Effector memory CD8-positive, alpha-beta T cell (primary cell): ENCODE results near the gene GIMAP4.
"Not testable (repeated sequence)": the region's sequence is repeated elsewhere in the genome, so short reads cannot be mapped to it uniquely, and the experiment has no call there.

Source experiments
- ATAC-seq: fragments of 150-1000 bp; cut with Tn5 transposase; replicated peaks from 2 replicates; pipeline ENCODE4 v1.10.0; 2021; ENCODE audit warnings: mild to moderate bottlenecking, moderate library complexity
- DNase-seq, 3 experiments: peaks; one replicate each; pipeline ENCODE4 v3.0.0; 2021
- H3K27ac Mint-ChIP-seq, 2 donors: one replicate each; pipeline ENCODE4 v1.8.0; 2022; ENCODE audit warnings: mild to moderate bottlenecking in 2 of 2, mixed read lengths in 2 of 2, moderate library complexity in 2 of 2
- H3K27me3 Mint-ChIP-seq, 2 donors: one replicate each; pipeline ENCODE4 v1.8.0; 2022; ENCODE audit warnings: mixed read lengths in 2 of 2
- H3K36me3 Mint-ChIP-seq: one replicate; pipeline ENCODE4 v1.8.0; 2022; ENCODE audit warnings: mild to moderate bottlenecking, moderate library complexity, mixed read lengths; ENCODE audit not compliant: insufficient read depth
- H3K4me1 Mint-ChIP-seq, 2 donors: one replicate each; pipeline ENCODE4 v1.8.0; 2022; ENCODE audit warnings: low read depth in 2 of 2, mixed read lengths in 2 of 2
- H3K4me3 Mint-ChIP-seq, 2 donors: one replicate each; pipeline ENCODE4 v1.8.0; 2022; ENCODE audit warnings: mild to moderate bottlenecking in 2 of 2, mixed read lengths in 2 of 2, moderate library complexity in 2 of 2
- H3K9me3 Mint-ChIP-seq, 2 donors: one replicate each; pipeline ENCODE4 v1.8.0; 2022; ENCODE audit warnings: mixed read lengths in 2 of 2
- total RNA-seq, 9 experiments: gene quantifications; one replicate each; lab custom pipeline; 2026; lab: John Stamatoyannopoulos, UW

Gene GIMAP4
- 17.0 to 223 (median 74.6) reads per million in 9 experiments for total RNA-seq

GRCh38 chr7:150567169-150567568 is at the start of gene GIMAP4:
GIMAP4 (plus strand) TSS chr7:150567390; CDS start chr7:150569902, 2,512 bp downstream.
- H3K36me3 Mint-ChIP-seq = peaks cover 39% of the 10 kb centered on the region

DNA sequence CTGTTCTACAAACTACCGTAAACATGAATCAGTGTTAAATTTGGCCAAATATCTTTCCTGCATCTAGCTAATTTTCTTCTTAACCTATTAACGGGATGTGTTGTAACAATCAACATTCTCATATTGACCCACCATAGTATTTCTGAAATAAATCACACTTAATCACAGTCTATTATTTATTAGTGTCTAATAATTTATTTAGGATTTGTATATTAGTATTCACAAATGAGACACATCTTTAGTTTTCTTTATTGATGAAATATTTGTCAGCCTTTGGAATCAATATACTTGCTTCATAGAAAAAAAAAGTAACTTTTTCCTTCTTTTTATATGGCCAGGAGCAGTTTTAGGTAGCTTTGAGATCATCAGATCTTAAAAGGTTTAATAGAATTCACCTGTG is 47.9 kb upstream of the GIMAP4 start:
- peaks cover 64% of the 10 kb centered on the region for H3K36me3 Mint-ChIP-seq
- H3K4me1 Mint-ChIP-seq = peaks cover 21 to 32% of the 10 kb centered on the region in 2 donors
- DNase-seq (no peak), ATAC-seq (no peak)
- H3K9me3 Mint-ChIP-seq = peaks cover 0 to 4% of the 10 kb centered on the region in 2 donors
- peak overlapping the region; percentile 98 for H3K4me3 Mint-ChIP-seq
- no peaks in the 10 kb centered on the region for H3K27me3 Mint-ChIP-seq
- H3K27ac Mint-ChIP-seq = peak overlapping the region; percentile 91 to 94

More at GRCh38 chr7:150567169-150567568, at the start of gene GIMAP4:
- no peak for DNase-seq
- H3K27me3 Mint-ChIP-seq = no peaks in the 10 kb centered on the region
- H3K27ac Mint-ChIP-seq = peak within 1 kb of the TSS; percentile 88 to 92
- H3K4me3 Mint-ChIP-seq = peak within 1 kb of the TSS; percentile 87 to 94
- H3K4me1 Mint-ChIP-seq = peaks cover 48 to 60% of the 10 kb centered on the region in 2 donors
- H3K9me3 Mint-ChIP-seq = peaks cover under 1 to 2% of the 10 kb centered on the region in 2 donors
- peak; percentile 63 for ATAC-seq

- Mint-ChIP-seq H3K4me3 (peak overlapping the region; percentile 98), H3K9me3 (peaks cover 0 to 4% of the 10 kb centered on the region in 2 donors), H3K27ac (peak overlapping the region; percentile 91 to 94), H3K27me3 (no peaks in the 10 kb centered on the region), H3K36me3 (peaks cover 63% of the 10 kb centered on the region), H3K4me1 (peaks cover 21 to 35% of the 10 kb centered on the region in 2 donors)
- DNase-seq (no peak), ATAC-seq (peak; percentile 31)
Measured at GRCh38 chr7:150520145-150520544, 47.0 kb upstream of the GIMAP4 start.

DNA sequence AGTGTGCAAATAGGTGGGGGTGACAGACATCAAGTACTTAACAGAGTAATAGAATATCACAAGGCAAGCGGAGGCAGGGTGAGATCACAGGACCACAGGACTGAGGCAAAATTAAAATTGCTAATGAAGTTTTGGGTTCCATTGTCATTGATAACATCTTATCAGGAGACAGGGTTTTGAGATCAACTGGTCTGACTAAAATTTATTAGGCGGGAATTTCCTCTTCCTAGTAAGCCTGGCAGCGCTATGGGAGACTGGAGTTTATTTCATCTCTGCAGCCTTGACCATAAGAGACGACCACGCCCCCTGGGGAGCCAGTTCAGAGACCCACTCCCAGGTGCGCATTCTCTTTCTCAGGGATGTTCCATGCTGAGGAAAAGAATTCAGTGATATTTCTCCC is 44.3 kb upstream of the GIMAP4 start:
- peaks cover 48% of the 10 kb centered on the region for H3K36me3 Mint-ChIP-seq
- peaks cover 23 to 35% of the 10 kb centered on the region in 2 donors for H3K4me1 Mint-ChIP-seq
- peak overlapping the region; percentile 35 to 91 for H3K27ac Mint-ChIP-seq
- peak overlapping the region; percentile 60 to 98 for H3K4me3 Mint-ChIP-seq
- ATAC-seq, H3K9me3 Mint-ChIP-seq, DNase-seq, H3K27me3 Mint-ChIP-seq: not testable (repeated sequence)

GRCh38 chr7:150524018-150524417 is 43.2 kb upstream of the GIMAP4 start:
- Mint-ChIP-seq H3K4me3 (no peak overlapping the region), H3K27ac (peak overlapping the region in 1 of 2 donors; percentile 8), H3K9me3 (peaks cover 10 to 18% of the 10 kb centered on the region in 2 donors), H3K27me3 (no peaks in the 10 kb centered on the region), H3K36me3 (peaks cover 41% of the 10 kb centered on the region), H3K4me1 (peaks cover 23 to 34% of the 10 kb centered on the region in 2 donors)
- peak; percentile 51 for ATAC-seq
- DNase-seq = no peak

GRCh38 chr7:150531704-150532103 is 35.5 kb upstream of the GIMAP4 start:
- no peak overlapping the region for H3K27ac Mint-ChIP-seq
- DNase-seq (no peak), ATAC-seq (no peak)
- no peaks in the 10 kb centered on the region for H3K27me3 Mint-ChIP-seq
- H3K4me3 Mint-ChIP-seq = no peak overlapping the region
- H3K9me3 Mint-ChIP-seq = peaks cover 21 to 59% of the 10 kb centered on the region in 2 donors
- no peaks in the 10 kb centered on the region for H3K36me3 Mint-ChIP-seq
- H3K4me1 Mint-ChIP-seq = peaks cover 13% of the 10 kb centered on the region in 2 donors

- Mint-ChIP-seq H3K9me3 (peaks cover 3 to 5% of the 10 kb centered on the region in 2 donors), H3K4me3 (no peak overlapping the region), H3K4me1 (peaks cover 7 to 10% of the 10 kb centered on the region in 2 donors), H3K27me3 (no peaks in the 10 kb centered on the region), H3K36me3 (peaks cover 3% of the 10 kb centered on the region), H3K27ac (no peak overlapping the region)
- DNase-seq (no peak), ATAC-seq (no peak)
Measured at GRCh38 chr7:150538259-150538658, 28.9 kb upstream of the GIMAP4 start.

- ATAC-seq (no peak), DNase-seq (no peak)
- Mint-ChIP-seq H3K9me3 (peaks cover 12 to 16% of the 10 kb centered on the region in 2 donors), H3K27me3 (no peaks in the 10 kb centered on the region), H3K27ac (peak overlapping the region in 1 of 2 donors; percentile 92), H3K36me3 (peaks cover 7% of the 10 kb centered on the region), H3K4me1 (peaks cover 44 to 62% of the 10 kb centered on the region in 2 donors), H3K4me3 (peak overlapping the region in 1 of 2 donors; percentile 4)
Measured at GRCh38 chr7:150553163-150553562, 14.0 kb upstream of the GIMAP4 start.

- peak; percentile 99 for ATAC-seq
- Mint-ChIP-seq H3K4me3 (peak overlapping the region; percentile 77 to 82), H3K27me3 (no peaks in the 10 kb centered on the region), H3K27ac (peak overlapping the region; percentile 84 to 92), H3K36me3 (peaks cover 7% of the 10 kb centered on the region), H3K4me1 (peaks cover 42 to 68% of the 10 kb centered on the region in 2 donors), H3K9me3 (peaks cover 8 to 17% of the 10 kb centered on the region in 2 donors)
- peak in 2 of 3 experiments; percentile 29 to 42 for DNase-seq
Measured at GRCh38 chr7:150556521-150557138, 10.6 kb upstream of the GIMAP4 start.

GRCh38 chr7:150560486-150560885 is 6.7 kb upstream of the GIMAP4 start:
- DNase-seq (no peak), ATAC-seq (no peak)
- no peaks in the 10 kb centered on the region for H3K27me3 Mint-ChIP-seq
- peaks cover 0 to 4% of the 10 kb centered on the region in 2 donors for H3K9me3 Mint-ChIP-seq
- peaks cover 7% of the 10 kb centered on the region for H3K36me3 Mint-ChIP-seq
- peaks cover 37 to 61% of the 10 kb centered on the region in 2 donors for H3K4me1 Mint-ChIP-seq
- H3K4me3 Mint-ChIP-seq = peak overlapping the region in 1 of 2 donors; percentile 31
- peak overlapping the region in 1 of 2 donors; percentile 92 for H3K27ac Mint-ChIP-seq

DNA sequence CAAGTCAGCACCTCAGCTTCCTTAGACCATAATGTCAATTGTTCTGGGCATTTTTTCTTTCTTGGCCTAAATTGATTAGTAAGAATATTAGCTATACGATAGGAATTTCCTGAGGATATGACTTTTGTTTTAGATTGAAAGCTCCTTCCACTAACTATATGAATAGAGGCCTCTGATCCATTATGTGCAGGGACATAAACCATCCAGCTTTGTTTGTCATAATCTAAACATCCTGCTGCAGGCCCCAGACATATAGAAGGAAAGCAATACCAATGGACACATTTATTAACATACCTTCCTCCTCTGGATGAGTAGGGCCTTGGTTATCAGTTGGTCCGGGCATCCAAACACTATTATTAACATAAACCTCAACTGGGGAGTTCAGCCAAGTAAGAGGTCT is 4.3 kb upstream of the GIMAP4 start:
- H3K4me3 Mint-ChIP-seq = peak overlapping the region; percentile 67 to 78
- H3K27ac Mint-ChIP-seq = peak overlapping the region; percentile 92
- peaks cover 0 to 4% of the 10 kb centered on the region in 2 donors for H3K9me3 Mint-ChIP-seq
- peaks cover 5% of the 10 kb centered on the region for H3K36me3 Mint-ChIP-seq
- DNase-seq (no peak), ATAC-seq (no peak)
- no peaks in the 10 kb centered on the region for H3K27me3 Mint-ChIP-seq
- H3K4me1 Mint-ChIP-seq = peaks cover 36 to 54% of the 10 kb centered on the region in 2 donors

GRCh38 chr7:150564006-150564405 is 3.2 kb upstream of the GIMAP4 start:
- Mint-ChIP-seq H3K27me3 (no peaks in the 10 kb centered on the region), H3K36me3 (peaks cover 11% of the 10 kb centered on the region), H3K4me3 (peak overlapping the region; percentile 67 to 78), H3K9me3 (peaks cover 0 to 4% of the 10 kb centered on the region in 2 donors), H3K27ac (peak overlapping the region; percentile 92), H3K4me1 (peaks cover 40 to 55% of the 10 kb centered on the region in 2 donors)
- ATAC-seq (peak; percentile 75), DNase-seq (peak in 1 of 3 experiments; percentile 21)

DNA sequence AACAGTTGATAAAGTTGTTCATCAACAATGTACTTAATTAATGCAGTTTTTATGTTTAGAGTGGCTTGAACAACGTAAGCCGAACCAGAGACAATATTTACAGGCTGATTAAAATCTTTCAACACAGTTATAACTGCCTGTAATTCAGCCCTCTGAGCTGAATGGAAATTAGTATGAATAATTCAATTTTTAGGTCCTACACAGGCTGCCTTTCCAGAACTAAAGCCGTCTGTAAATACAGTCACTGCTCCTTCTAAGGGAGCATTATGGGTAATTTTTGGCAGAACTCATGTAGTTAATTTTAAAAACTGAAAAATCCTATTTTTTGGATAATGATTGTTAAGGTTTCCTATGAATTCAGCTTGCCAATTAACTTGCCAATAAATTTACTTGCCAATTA is 2.6 kb upstream of the GIMAP4 start:
- H3K27ac Mint-ChIP-seq = peak overlapping the region; percentile 92
- peaks cover 46 to 60% of the 10 kb centered on the region in 2 donors for H3K4me1 Mint-ChIP-seq
- H3K27me3 Mint-ChIP-seq = no peaks in the 10 kb centered on the region

GRCh38 chr7:150565239-150565638 is 2.0 kb upstream of the GIMAP4 start:
- peak overlapping the region; percentile 32 to 88 for H3K27ac Mint-ChIP-seq
- peaks cover 51 to 67% of the 10 kb centered on the region in 2 donors for H3K4me1 Mint-ChIP-seq
- H3K9me3 Mint-ChIP-seq = peaks cover 0 to 1% of the 10 kb centered on the region in 2 donors
- H3K36me3 Mint-ChIP-seq = peaks cover 20% of the 10 kb centered on the region
- DNase-seq (no peak), ATAC-seq (no peak)
- H3K4me3 Mint-ChIP-seq = peak overlapping the region in 1 of 2 donors; percentile 94
- no peaks in the 10 kb centered on the region for H3K27me3 Mint-ChIP-seq

More for the DNA sequence above, 2.6 kb upstream of the GIMAP4 start:
- peaks cover 16% of the 10 kb centered on the region for H3K36me3 Mint-ChIP-seq
- peak overlapping the region; percentile 67 to 78 for H3K4me3 Mint-ChIP-seq
- DNase-seq (no peak), ATAC-seq (no peak)
- peaks cover 0 to 4% of the 10 kb centered on the region in 2 donors for H3K9me3 Mint-ChIP-seq
